Endothelial cell (in vitro differentiated cells): Measurements from ENCODE around the gene SLC9B1. TPM values are rescaled to one million over a fixed set of nuclear protein-coding genes. Genes with fewer than 3 reads are reported as not detected.

Experiments used
- DNase-seq: peaks from one replicate; pipeline ENCODE4 v3.0.0; 2021; ENCODE audit warnings: low spot score
- H3K27ac Mint-ChIP-seq: one replicate; pipeline ENCODE4 v1.8.0; 2021; ENCODE audit warnings: mixed read lengths, inconsistent platforms; ENCODE audit not compliant: unreplicated experiment
- H3K27me3 Mint-ChIP-seq: one replicate; pipeline ENCODE4 v1.8.0; 2021; ENCODE audit warnings: mild to moderate bottlenecking, moderate library complexity, mixed read lengths, inconsistent platforms; ENCODE audit not compliant: unreplicated experiment
- H3K36me3 Mint-ChIP-seq: one replicate; pipeline ENCODE4 v1.8.0; 2021; ENCODE audit warnings: mild to moderate bottlenecking, low read depth, mixed read lengths, inconsistent platforms; ENCODE audit not compliant: unreplicated experiment
- H3K4me1 Mint-ChIP-seq: one replicate; pipeline ENCODE4 v1.8.0; 2021; ENCODE audit warnings: mild to moderate bottlenecking, mixed read lengths, inconsistent platforms; ENCODE audit not compliant: unreplicated experiment
- H3K4me3 Mint-ChIP-seq: one replicate; pipeline ENCODE4 v1.8.0; 2021; ENCODE audit warnings: mild to moderate bottlenecking, mixed read lengths, inconsistent platforms; ENCODE audit not compliant: unreplicated experiment
- H3K9me3 Mint-ChIP-seq: one replicate; pipeline ENCODE4 v1.8.0; 2021; ENCODE audit warnings: mixed read lengths, inconsistent platforms; ENCODE audit not compliant: unreplicated experiment
- total RNA-seq: library from RNA; stranded (reverse); fragmentation: NEBNext Ultra II Directional; extraction: Animal tissue kit (Norgen Biotek cat#: 25700); gene quantifications from one replicate; pipeline ENCODE4 v1.2.1, GENCODE V29; 2021; ENCODE audit not compliant: unreplicated experiment
- TF ChIP-seq, protein P1 (sequence below): fragments of 200-600 bp; sonication (generic); IDR thresholded peaks from one replicate; pipeline ENCODE4 v1.5.0; 2021; ENCODE audit warnings: antibody characterized with exemption; ENCODE audit not compliant: unreplicated experiment

The SLC9B1 gene
- total RNA-seq, 1 donor from 2014 or later = 1.6 TPM

DNA sequence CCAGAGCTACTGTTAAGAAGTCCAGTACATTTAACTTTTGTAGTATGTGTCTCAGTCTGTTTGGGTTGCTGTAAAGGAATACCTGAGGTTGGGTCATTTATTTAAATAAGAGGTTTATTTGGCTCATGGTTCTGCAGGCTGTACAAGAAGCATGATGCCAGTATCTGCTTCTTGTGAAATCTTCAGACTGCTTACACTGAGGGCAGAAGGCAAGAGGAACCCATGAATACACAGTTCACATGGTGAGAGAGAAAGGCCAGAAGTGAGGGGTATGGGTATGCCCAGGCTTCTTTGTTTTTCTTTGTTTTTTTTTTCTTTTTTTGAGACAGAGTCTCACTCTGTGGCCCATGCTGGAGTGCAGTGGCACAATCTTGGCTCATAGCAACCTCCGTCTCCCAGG is 156.8 kb downstream of the SLC9B1 start:
- no peak overlapping the region for H3K4me3 Mint-ChIP-seq
- no peaks in the 10 kb centered on the region for H3K9me3 Mint-ChIP-seq
- peaks cover 7% of the 10 kb centered on the region for H3K4me1 Mint-ChIP-seq
- DNase-seq = no peak
- no peak overlapping the region for H3K27ac Mint-ChIP-seq
- H3K36me3 Mint-ChIP-seq = peaks cover 13% of the 10 kb centered on the region
- peaks cover 5% of the 10 kb centered on the region for H3K27me3 Mint-ChIP-seq
- TF ChIP-seq, protein P1, sequence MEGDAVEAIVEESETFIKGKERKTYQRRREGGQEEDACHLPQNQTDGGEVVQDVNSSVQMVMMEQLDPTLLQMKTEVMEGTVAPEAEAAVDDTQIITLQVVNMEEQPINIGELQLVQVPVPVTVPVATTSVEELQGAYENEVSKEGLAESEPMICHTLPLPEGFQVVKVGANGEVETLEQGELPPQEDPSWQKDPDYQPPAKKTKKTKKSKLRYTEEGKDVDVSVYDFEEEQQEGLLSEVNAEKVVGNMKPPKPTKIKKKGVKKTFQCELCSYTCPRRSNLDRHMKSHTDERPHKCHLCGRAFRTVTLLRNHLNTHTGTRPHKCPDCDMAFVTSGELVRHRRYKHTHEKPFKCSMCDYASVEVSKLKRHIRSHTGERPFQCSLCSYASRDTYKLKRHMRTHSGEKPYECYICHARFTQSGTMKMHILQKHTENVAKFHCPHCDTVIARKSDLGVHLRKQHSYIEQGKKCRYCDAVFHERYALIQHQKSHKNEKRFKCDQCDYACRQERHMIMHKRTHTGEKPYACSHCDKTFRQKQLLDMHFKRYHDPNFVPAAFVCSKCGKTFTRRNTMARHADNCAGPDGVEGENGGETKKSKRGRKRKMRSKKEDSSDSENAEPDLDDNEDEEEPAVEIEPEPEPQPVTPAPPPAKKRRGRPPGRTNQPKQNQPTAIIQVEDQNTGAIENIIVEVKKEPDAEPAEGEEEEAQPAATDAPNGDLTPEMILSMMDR = no peak

GRCh38 chr4:102862016-102862415 is 157.5 kb downstream of the SLC9B1 start:
- H3K36me3 Mint-ChIP-seq = peaks cover 13% of the 10 kb centered on the region
- H3K27ac Mint-ChIP-seq = no peak overlapping the region
- peaks cover 3% of the 10 kb centered on the region for H3K27me3 Mint-ChIP-seq
- H3K4me1 Mint-ChIP-seq = peaks cover 4% of the 10 kb centered on the region
- no peaks in the 10 kb centered on the region for H3K9me3 Mint-ChIP-seq
- H3K4me3 Mint-ChIP-seq = no peak overlapping the region
- TF ChIP-seq, protein P1 = no peak
- DNase-seq = no peak

- H3K4me3 Mint-ChIP-seq = no peak overlapping the region
- no peaks in the 10 kb centered on the region for H3K4me1 Mint-ChIP-seq
- peaks cover 3% of the 10 kb centered on the region for H3K27me3 Mint-ChIP-seq
- H3K9me3 Mint-ChIP-seq = no peaks in the 10 kb centered on the region
- no peak overlapping the region for H3K27ac Mint-ChIP-seq
- TF ChIP-seq, protein P1 = no peak
- H3K36me3 Mint-ChIP-seq = peaks cover 13% of the 10 kb centered on the region
- DNase-seq = no peak
These were observed 158.7 kb downstream of the SLC9B1 start for GRCh38 chr4:102860611-102861324.

DNA sequence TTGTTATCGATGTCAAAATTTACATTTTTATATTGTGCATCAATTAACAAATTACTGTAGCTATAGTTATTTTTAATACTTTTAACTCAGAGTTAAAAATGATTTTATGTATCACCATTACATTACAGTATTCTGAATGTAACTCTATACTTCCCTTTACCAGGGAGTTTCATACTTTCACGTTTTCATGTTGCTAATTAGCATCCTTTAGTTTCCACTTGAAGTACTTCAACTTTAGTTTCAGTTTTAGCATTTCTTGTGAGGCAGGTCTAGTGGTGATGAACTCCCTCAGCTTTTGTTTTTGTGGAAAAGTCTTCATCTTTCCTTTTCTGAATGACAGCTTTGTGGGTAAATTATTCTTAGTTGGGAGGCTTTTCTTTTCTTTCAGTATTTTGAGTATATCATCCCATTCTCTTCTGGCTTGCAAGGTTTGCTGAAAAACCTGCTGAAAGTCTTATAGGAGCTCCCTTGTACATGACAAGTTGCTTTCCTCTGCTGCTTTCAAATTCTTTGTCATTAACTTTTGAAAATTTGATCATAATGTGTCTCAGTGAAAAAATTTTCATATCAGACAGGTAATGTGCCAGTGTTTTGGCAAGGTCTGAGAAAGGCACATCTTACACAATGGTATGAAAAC is 160.6 kb downstream of the SLC9B1 start:
- peaks cover 3% of the 10 kb centered on the region for H3K27me3 Mint-ChIP-seq
- peaks cover 13% of the 10 kb centered on the region for H3K36me3 Mint-ChIP-seq
- no peak overlapping the region for H3K27ac Mint-ChIP-seq
- H3K9me3 Mint-ChIP-seq = no peaks in the 10 kb centered on the region
- no peaks in the 10 kb centered on the region for H3K4me1 Mint-ChIP-seq
- DNase-seq = no peak
- TF ChIP-seq, protein P1 = no peak
- H3K4me3 Mint-ChIP-seq = no peak overlapping the region

Other genes starting within 250 kb of the SLC9B1 start
- gene UBE2D3, start 192.2 kb downstream of the SLC9B1 start, total RNA-seq = 370 TPM
- gene CISD2, start 150.7 kb downstream of the SLC9B1 start, total RNA-seq = 27.2 TPM
- 5.8 TPM for gene SLC9B2, start 57.1 kb upstream of the SLC9B1 start, total RNA-seq
- 43.4 TPM for gene BDH2, start 80.1 kb upstream of the SLC9B1 start, total RNA-seq
- 7.3 TPM for gene CENPE, start 178.6 kb upstream of the SLC9B1 start, total RNA-seq